CD4-positive, alpha-beta T cell treated with Interleukin-2 at 100 ng/mL for 4 hours (primary cell): ENCODE data around the gene LPP.

Source experiments
- DNase-seq: peaks from one replicate; pipeline ENCODE4 v3.0.0-alpha.2; 2020; ENCODE audit warnings: low spot score

The LPP gene

DNA sequence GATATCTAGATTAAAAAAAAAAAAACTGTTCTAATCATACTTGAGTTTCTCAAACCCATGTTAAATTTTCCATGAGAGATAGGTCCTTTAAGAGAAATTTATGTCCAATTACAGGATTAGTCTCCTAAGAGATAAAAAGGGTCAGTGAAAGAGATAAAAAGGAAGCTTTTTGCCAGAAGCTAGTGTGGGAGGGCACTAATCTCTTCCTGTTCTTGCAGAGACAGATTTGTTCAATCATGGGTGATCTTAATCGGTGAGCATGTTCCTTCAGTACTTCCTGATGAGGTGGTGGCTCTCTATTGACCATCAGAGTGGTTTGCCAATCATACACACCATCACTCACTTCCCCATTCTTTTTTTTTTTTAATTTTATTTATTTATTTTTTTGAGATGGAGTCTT, 16.9 kb upstream of the LPP start:
- no peak for DNase-seq

DNA sequence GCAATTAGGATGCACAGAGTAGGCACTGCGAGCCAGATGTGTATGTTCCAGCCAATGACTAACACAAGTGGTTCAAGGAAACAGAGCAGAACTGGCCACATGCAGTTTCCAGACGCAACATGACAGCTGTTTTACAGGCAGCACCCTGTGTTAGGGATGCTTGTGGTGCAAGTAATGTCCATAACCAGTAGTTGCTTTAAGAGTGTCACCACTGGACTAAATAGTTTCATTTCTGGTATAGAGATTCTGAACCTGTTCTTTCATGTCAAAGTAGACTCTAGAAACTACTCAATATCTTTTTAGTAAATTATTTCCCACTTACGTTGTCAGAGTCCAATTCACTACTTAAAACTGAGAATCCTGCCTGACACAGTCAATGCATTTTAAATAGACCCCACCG, 14.5 kb upstream of the LPP start:
- DNase-seq = no peak

DNA sequence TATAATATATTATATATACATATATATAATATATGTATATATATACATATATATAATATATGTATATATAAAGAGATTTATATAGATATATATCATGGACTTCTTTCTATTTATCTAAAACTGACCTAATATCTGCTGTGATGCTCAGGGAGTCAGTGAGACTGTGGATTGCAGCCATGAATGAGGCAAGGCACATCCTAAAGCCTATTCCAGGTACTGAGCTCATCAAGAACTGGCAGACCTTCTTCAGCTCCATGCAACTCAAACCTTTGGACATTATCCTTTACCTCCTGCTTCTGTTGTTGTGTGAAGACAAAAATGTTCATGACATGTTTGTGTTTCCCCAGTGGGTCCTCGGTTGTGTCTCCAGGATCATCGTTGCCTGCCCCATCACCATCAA, 7.7 kb upstream of the LPP start:
- DNase-seq = no peak

DNA sequence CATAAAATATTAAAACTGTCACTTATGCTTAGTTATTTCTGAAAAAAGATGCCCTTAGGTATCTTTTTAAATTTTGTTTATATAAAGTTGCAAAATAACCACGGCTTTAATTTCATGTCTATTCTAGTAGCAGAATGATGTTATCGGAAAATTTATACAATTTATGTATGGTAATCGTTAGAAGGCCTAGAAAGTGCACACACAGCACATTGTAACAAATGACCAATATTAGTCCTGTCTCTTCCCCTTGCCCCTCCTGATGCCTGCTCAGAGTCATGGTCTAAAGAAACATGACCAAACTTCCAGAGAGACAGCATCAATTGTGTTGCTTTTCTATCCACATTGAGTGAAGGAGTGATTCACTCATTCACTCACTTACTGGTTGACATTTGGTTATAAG, 6.2 kb upstream of the LPP start:
- DNase-seq = no peak

DNA sequence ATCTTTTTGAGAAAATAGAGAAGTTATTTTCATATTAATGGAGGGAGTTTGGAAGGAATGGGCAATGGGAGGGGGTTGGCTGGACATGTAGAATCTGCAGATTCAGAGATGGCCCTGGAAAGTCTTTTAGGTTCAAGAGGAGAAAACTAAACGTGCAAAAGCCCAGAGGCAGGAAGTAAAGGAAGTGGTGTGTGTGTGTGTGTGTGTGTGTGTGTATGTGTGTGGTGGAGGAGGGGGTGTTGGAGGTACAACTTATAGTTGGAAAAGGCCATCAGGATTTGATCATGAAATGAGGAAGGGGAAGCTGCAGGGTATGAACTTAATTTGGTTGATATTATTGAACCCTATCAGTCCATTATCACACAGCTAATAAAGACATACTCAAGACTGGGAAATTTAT, 5.6 kb upstream of the LPP start:
- DNase-seq = no peak

DNA sequence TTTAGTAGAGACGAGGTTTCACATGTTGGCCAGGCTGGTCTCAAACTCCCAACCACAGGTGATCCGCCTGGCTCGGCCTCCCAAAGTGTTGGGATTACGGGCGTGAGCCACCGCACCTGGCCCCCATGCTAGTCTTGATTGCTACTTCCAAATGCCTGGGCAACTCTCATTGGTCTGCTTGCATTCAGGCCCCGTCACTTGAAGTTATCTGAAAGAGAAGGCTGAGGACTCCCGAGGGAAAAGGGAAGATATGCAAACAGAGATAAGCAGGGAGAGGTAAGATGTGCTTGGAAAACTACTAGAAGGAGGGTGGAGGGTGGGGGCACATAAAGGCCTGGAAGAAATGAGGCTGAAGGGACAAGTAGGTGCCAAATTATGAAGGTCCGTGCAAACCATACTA, 4.4 kb upstream of the LPP start:
- DNase-seq = no peak

DNA sequence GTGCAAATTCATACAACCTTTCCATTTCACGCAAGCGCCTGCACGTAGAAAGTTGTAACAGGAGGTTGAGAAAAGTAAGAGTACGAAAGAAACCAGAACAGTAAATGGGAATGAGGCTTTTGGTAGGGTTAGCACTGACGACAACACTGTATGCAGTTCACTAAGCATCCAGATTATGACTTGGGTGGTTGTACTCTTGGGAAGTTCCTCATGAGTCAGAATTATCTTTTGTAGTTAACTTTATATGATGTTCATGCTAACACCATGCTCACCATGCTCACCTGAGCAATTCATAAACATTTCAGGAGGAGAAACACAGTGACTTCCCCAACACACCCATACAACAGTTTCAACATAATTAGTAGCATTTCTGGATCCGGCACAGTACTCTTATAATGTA, 3.0 kb upstream of the LPP start:
- no peak for DNase-seq

DNA sequence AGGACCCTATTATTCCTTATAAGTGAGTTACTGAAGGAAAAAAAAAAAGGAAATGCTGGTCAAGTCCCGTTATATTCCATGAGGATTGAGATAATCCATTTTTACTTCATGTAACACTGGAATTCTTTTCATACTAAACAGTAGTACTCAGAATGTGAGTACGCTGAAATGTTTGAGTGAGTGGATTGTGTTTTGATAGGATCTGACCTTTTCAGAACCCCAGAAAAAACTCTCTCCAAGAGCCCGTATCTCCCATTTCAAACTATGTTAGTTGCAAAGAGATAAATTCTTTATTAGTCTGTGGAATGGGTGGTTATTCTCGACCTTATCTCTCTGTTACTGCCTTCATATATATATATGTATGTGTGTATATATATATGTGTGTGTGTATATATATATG, 2.5 kb upstream of the LPP start:
- no peak for DNase-seq

DNA sequence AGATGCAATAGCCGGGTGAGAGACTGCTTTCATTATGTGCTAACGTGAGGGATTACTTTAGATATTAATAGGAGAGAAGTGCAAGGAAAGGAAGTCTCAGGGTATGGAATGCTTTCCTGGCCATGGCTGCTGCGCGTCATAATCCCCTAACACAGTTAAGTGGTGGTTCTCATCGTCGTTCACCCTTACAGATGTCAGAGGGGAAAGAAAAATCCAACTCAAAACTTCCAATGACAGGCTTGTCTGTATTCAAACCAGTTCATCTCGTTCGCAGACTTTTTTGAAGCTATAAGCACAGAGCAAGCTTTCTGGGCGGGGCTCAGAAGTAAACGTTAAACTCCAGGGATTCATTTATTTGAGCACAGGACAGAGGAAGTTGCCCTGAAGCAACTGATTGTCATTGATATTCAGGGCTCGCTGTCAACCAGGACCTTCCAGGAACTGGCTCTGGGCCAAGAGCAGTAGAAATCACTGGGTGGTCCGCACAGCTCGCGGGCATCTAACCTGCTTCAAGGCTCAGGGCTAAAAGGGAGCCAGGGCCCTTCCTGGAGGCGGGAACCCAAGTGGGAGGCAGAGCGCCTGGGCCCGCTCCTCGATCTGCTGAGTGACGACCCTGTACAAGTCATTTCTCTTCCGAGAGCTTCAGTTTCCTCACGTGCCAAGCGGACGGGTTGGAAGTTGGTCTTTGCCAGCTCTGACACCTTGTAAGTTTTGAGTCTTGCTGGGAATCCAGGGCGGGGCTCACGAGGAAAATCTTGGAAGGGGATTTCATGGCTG, 1.1 kb upstream of the LPP start:
- no peak for DNase-seq

DNA sequence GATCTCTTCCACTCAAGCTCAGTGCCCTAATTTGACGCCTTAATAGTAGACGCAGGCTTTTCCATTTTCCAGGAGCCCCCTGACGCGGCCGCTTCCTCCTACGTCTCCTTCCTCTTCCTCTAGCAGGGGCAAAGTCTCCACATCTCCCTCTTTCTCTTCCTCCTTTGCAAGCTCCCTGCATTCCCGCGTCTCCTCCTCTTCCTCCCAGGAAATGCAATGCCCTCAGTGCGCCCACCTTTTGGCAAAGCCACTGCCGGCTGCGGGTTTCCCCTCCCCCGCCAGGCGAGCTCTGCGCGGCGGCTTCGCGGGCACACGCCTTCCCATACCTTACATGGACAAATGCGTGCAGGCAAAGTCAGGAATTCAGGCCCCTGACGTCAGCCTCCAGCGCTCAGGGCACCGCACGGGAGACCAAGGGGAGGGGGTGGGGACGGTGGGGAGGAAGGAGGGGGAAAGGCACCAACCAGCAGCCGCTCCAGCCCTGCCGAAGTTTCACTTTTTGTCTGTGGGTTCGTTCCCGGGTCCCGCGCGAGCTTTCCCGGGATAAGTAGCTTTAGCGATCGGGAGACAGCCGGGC, 432 bp upstream of the LPP start:
- DNase-seq = no peak

DNA sequence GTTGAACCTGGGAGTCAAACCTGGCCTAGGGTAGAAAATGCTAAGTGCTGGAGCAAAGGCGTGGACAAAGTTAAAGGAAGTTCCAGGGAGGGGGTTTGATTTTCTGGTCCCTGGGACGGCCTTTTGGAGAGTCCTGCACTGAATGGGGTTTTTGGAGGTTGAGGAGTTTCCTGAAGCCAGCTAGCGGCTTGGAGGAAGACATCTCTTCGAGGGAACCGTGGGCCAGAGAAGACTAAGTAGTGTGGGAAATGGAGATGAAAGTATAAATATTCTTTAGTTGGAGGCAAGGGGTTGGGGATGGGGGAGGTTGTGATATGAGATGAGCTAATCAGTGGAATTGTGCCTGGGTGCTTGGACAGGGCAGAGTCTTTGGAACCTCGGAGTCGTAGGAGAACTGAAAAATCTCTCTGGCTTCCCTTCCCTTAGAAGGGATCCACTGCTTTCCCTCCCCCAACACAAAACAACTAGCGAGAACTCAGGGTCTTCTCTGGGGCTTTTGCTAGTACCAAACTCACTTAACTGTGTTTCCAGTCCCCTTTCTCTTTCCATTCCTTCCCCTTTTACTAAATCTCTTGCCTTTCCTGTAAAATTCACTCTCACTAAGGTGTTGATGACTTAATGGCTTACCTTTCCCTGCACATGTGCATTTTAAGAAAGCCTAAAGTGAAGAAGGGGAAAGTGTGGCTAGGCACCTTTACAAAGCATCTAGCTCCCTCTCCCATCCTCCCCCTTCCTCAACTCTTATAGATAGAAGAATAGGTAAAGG, 1.0 kb downstream of the LPP start:
- no peak for DNase-seq

DNA sequence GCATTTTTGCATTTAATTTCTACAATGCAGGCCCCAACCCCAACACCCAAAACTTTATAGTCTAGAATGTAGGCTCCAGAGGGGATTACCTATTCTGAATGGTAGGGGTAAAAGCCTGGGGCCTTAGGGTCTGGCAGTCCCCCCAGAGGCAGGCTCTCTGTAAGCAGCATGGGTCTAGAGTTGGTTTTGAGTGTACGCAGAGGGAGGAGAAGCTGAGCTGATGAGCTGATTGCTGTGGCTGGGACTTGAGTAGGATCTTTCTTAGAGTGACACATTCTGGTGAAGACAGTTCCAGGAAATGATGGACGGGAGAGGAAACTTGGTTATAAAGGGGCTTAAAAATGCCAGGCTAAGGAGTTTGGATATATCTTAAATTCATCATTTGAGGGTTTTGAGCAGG, 2.1 kb downstream of the LPP start:
- peak; percentile 39 for DNase-seq

DNA sequence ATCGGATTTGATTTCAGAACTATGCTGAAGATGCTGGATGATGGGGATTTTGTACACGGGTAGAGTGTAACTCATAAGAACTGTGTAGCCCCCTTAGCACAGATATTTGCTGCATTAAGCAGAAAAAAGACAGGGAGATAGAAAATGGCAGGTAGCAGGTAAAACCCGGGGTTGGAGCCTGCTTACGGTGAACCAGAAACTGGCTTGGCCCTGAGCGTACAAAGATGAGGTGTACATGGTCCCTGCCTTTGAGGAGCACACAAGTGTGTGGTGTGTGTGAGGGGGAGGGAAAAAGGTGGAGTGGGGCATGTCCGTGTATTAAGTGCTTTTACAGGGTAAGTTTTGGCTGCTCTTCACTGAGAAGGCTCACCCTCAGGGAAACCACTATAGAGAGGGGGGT, 3.5 kb downstream of the LPP start:
- no peak for DNase-seq

DNA sequence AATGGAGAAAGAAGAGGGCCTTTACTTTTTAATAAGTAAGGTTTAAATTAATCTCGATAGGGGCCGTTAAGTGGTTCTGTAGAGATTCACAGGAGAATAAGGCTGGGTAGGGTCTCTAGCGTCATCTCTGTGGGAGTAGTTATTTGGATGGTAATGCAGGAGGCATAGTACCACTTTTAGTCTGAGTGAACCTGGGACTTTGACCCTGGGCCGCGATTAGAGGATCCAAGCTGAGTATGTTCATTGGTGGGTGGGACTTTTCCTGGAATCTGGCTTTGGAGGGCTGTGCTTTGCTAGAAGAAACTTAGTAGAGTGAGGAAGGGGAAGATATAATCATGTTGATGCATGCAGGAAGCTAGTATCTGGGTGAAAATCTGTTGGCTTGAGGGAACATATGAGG, 4.0 kb downstream of the LPP start:
- no peak for DNase-seq

DNA sequence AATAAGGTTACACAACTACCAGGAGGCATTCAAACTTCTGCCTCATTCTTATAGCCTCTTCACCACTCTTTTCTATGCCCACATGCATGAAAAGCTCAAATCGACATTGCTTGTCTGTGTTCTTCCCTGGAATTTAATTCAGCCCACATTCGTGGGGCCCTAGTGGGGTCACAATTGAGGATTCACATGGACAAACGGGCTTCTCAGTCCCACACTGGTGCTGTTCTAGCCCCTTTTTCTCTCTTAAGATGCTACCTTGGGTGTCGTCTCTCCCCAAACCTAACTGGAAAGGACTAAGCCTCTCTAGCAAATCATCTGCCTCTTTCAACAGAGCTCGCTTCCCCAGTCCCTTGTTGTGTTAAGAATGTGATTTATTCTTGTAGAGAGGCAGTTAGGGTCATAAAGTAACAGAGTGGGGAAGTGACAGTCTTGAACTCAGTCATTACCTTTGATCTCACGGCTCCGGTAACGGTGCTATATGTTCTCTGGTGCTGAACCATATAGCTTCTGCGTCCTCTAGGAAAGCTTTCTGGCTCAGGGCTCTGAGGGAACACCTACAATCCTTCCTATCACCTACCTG, 4.9 kb downstream of the LPP start:
- DNase-seq = no peak

DNA sequence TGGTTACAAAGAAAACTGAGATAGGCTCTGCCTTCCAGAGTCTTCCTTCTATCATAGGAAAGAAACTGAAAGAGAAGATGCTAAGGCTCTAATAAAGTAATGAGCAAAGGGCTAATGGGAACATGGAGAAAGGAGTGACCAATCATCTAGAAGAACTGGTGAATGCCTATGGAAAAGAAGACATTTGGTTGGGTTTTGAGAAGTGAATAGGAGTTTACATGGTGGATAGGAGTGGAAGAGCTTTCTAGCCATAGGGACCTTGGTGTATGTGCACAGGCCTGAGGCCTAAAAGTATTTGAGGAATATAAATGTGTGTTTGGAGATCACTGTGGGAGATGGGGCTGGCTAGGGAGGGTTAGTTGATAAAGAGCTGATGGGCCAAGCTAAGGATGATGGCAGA, 6.8 kb downstream of the LPP start:
- DNase-seq = no peak

DNA sequence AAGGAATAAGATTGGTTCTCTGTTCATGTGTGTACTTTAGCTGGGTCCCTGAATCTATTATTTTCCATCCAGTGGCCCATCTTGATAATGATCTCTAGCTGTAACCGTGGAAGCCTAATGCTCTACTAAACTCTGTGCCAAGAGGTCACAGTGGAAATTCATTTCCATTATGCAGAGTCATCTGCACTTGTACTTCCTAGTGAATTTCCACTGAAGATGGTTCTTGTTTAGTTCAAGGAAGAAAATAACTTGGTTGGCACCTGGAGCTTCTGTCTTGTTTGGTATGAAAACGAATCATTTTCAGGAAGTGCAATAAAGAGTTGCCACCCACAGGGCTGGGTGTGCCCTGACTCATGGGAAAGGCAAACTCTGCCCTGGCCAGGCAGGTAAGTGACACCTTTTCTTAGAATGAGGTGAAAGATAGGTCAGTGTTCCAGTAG, 10.3 kb downstream of the LPP start:
- DNase-seq = peak; percentile 45

DNA sequence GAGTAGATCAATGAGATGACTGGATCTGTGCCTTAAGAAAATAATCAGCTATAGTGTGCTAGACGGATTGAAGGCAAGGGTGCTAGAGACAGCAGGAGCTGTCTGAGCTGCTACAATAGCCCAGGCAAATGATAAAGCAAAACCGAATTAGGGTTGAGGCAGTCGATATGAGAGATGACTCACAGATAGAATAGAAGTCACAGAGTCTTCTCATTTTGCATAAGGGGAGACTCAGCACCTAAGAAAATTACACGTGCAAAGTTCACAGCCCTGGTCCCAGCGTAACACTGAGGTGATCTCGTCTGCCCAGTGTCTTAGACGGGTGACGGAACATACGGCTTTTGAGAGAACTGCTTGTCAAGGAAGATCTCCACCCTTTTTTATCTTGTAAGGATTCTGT, 11.6 kb downstream of the LPP start:
- peak; percentile 27 for DNase-seq

DNA sequence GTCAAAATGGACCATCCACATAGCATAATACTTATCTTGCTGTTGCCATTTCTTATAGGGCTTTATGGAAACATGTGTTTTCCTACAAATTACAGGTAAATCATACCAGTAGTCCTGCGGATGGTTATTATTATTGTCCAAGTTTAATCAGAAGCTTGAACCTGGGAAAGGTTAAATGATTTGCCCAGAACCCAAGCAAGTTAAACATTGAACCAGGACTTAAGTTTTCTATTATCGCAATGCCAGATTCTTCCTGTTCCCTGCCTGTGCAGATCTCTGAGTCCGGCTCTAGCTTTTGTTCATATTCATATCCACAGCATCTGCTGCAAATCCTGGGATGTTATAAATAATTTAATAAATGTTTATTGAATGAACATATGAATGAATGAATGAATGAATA, 12.5 kb downstream of the LPP start:
- no peak for DNase-seq

DNA sequence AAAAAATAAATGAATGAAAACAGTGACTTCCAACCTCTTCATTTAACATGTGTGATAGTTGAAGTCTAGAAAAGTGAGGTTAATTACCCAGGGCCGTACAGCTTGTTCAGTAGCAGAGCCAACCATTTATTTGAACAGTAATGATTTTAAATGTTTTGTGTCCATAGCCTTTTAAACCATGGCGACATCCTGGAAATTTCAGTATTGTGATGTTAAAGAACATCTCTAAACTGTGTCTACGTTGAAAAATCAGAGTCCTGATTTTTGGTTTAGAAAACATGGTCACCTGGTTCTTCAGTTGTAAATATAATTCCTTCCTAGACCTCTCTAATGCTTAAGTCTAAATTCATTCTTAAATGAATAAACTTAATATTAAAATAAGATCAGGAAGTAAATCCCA, 14.2 kb downstream of the LPP start:
- DNase-seq = no peak

DNA sequence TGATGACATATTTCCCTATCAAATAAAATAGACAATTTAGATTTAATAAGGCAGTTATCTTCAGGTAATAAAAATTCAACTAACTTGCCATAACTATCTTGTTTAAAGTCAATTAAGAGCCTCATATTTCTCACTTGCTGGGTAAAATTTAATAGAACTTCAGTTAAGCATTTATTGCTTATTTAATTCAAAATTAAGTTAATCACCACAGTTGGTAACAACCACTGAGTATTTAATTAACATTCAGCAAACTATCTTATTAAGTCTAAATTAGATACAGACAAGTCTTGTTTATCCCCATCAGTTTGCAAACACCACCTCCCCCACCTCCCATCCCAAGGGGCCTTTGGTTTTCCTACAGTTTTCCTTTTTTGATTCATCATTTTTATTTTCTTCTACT, 14.7 kb downstream of the LPP start:
- no peak for DNase-seq

DNA sequence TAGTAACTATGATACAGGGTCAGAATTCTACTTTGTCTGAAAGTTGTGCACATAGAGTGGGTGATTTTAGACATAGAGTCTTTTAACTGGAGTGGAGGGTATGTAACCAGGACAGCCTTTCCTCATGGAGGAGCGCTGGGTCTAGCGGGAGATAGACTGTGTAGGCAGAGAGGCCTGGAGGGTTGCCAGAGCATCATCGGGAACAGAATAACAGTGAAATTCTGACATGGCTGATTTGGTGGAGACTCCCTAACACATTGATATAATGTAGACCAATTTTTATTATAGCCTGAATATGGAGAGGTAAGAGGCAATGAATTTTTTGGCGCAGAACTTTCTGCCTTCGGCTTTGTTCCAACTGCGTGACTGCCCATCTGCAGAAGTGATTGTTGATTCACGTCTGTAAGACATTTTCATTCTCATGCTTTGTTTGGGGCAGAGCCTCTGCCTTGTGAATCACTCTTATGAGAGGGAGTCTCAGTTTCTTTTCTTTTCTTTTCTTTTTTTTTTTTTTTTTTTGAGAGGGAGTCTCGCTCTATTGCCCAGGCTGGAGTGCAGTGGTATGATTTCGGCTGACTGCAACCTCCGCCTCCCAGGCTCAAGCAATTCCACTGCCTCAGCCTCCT, 16.0 kb downstream of the LPP start:
- no peak for DNase-seq
